ENCODE data around the gene PRPF6. TPM values are rescaled to one million over a fixed set of nuclear protein-coding genes. Genes with fewer than 3 reads are reported as not detected.

PRPF6 gene
- total RNA-seq, 2 experiments from 2014 or later, result 45.1 to 73.7 TPM

GRCh38 chr20:64071341-64072332, 90.7 kb downstream of the PRPF6 start:
- peaks cover 14% of the 10 kb centered on the region for H3K4me1 ChIP-seq (ENCODE audit: insufficient read depth, low read length, poor library complexity, severe bottlenecking)
- H3K79me2 ChIP-seq (ENCODE audit: insufficient read depth, low read depth, low read length), result peaks cover 2% of the 10 kb centered on the region; the same call in 1 of the 2 replicates
- H3K27ac ChIP-seq (ENCODE audit: low read depth, low read length, poor library complexity, severe bottlenecking), result no peak overlapping the region

GRCh38 chr20:64072498-64073063, 91.6 kb downstream of the PRPF6 start:
- no peak for TF ChIP-seq CTCF (conservative IDR thresholded peaks at IDR 0.05; ENCODE audit: low read length)
- no peak for TF ChIP-seq EZH2phosphoT487 (IDR thresholded peaks at IDR 0.05; ENCODE audit: borderline replicate concordance, low read depth, low read length)
- no peak overlapping the region for H2AFZ ChIP-seq (ENCODE audit: low read length)
- H3K9me3 ChIP-seq (ENCODE audit: low read length), result no peaks in the 10 kb centered on the region
- no TSS peak for BruUV-seq (replicated peaks)
- no peak overlapping the region for H3K4me2 ChIP-seq (ENCODE audit: low read length)
- intact Hi-C loops (cut with micrococcal nuclease; ENCODE audit: unreplicated experiment), result no loop called here
- H3K79me2 ChIP-seq (ENCODE audit: insufficient read depth, low read depth, low read length), result peaks cover 6% of the 10 kb centered on the region; the same call in 1 of the 2 replicates
- H3K4me1 ChIP-seq (ENCODE audit: insufficient read depth, low read length, poor library complexity, severe bottlenecking), result peaks cover 24% of the 10 kb centered on the region
- ChIA-PET CTCF (ENCODE audit: unreplicated experiment) (no interaction called here), POLR2A (no interaction called here)
- H3K27ac ChIP-seq (ENCODE audit: low read depth, low read length, poor library complexity, severe bottlenecking), result no peak overlapping the region
- H3K36me3 ChIP-seq (ENCODE audit: insufficient read depth, low read length), result peaks cover 43% of the 10 kb centered on the region; the same call in 1 of the 2 replicates
- H3K9me2 ChIP-seq (ENCODE audit: insufficient read depth, low read length), result no peaks in the 10 kb centered on the region
- no peaks in the 10 kb centered on the region for H4K20me1 ChIP-seq (ENCODE audit: insufficient read depth, low read length)
- no peak for DNase-seq (ENCODE audit: low spot score)
- no peak overlapping the region for H3K4me3 ChIP-seq (ENCODE audit: low read depth, low read length, poor library complexity, severe bottlenecking)

More at GRCh38 chr20:64071341-64072332, 90.7 kb downstream of the PRPF6 start:
- intact Hi-C loops (cut with micrococcal nuclease; ENCODE audit: unreplicated experiment), result no loop called here
- Histone ChIP-seq H3K4me2 (ENCODE audit: low read length) (no peak overlapping the region), H2AFZ (ENCODE audit: low read length) (no peak overlapping the region), H4K20me1 (ENCODE audit: insufficient read depth, low read length) (no peaks in the 10 kb centered on the region), H3K4me3 (ENCODE audit: low read depth, low read length, poor library complexity, severe bottlenecking) (no peak overlapping the region), H3K36me3 (ENCODE audit: insufficient read depth, low read length) (peaks cover 42% of the 10 kb centered on the region; the same call in 1 of the 2 replicates), H3K9me2 (ENCODE audit: insufficient read depth, low read length) (no peaks in the 10 kb centered on the region), H3K9me3 (ENCODE audit: low read length) (no peaks in the 10 kb centered on the region)
- ChIA-PET POLR2A (no interaction called here), CTCF (ENCODE audit: unreplicated experiment) (no interaction called here)
- no peak for TF ChIP-seq CTCF (conservative IDR thresholded peaks at IDR 0.05; ENCODE audit: low read length)
- TF ChIP-seq EZH2phosphoT487 (IDR thresholded peaks at IDR 0.05; ENCODE audit: borderline replicate concordance, low read depth, low read length), result no peak
- DNase-seq (ENCODE audit: low spot score), result no peak
- BruUV-seq (replicated peaks), result no TSS peak
